Esophagus squamous epithelium (tissue), 4 donors: Measurements from ENCODE around the gene HOXA9.

Source experiments
- CTCF ChIP-seq, 6 experiments: fragments of 450-650 bp in 4 of 6; fragments of 200-600 bp in 2 of 6; sonication (generic) in 2 of 6; IDR thresholded peaks; one replicate each; pipeline ENCODE4 v1.5.1; 2016 to 2019; ENCODE audit warnings: antibody characterized with exemption in 6 of 6, mild to moderate bottlenecking in 4 of 6, moderate library complexity in 4 of 6
- POLR2A ChIP-seq, 4 donors: fragments of 450-650 bp; IDR thresholded peaks; one replicate each; pipeline ENCODE4 v1.6.1; 2017; ENCODE audit warnings: antibody characterized with exemption in 4 of 4, mild to moderate bottlenecking in 4 of 4, moderate library complexity in 3 of 4

GRCh38 chr7:27172315-27172774, 7.0 kb upstream of the HOXA9 start:
- TF ChIP-seq POLR2A (IDR thresholded peaks at IDR 0.05) (no peak), CTCF (IDR thresholded peaks at IDR 0.05) (no peak)
